ENCODE results near the gene SOX8. TPM values are rescaled to one million over a fixed set of nuclear protein-coding genes. Genes with fewer than 3 reads are reported as not detected.

SOX8 gene
- total RNA-seq, 1 donor from 2014 or later: 0.27 TPM

DNA sequence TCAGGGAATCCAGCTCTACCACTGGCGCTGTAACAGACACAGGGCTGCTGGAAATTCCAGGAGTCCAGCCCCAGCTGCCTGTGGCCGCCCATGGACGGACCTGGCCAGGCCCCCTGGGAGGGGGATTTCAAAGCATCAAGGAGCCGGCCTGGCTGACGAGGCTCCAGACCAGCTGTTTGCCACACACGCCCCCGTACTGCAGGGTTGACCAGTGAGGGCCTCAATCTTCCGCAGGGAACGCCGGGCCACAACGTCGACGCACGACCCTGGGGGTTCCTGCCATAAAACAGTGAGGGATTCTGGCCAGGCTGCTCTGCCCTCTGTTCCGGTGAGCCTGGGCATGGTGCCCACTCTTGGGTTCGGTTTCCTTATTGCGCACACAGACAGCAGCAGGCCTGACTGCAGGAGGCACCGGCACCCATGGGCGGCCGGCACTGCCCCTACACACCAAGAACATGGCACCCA lies 14.5 kb upstream of the SOX8 start:
- no peak for TF ChIP-seq CTCF (IDR thresholded peaks at IDR 0.05)
- H3K4me3 Mint-ChIP-seq (ENCODE audit: unreplicated experiment): no peak overlapping the region
- H3K27me3 Mint-ChIP-seq (ENCODE audit: unreplicated experiment): no peaks in the 10 kb centered on the region
- peaks cover 25% of the 10 kb centered on the region for H3K4me1 Mint-ChIP-seq (ENCODE audit: unreplicated experiment)
- DNase-seq (ENCODE audit: extremely low spot score, unreplicated experiment): no peak
- peaks cover 9% of the 10 kb centered on the region for H3K9me3 Mint-ChIP-seq (ENCODE audit: unreplicated experiment)
- H3K36me3 Mint-ChIP-seq (ENCODE audit: unreplicated experiment): peaks cover 22% of the 10 kb centered on the region
- H3K27ac Mint-ChIP-seq (ENCODE audit: unreplicated experiment): no peak overlapping the region

GRCh38 chr16:967546-968295 lies 13.8 kb upstream of the SOX8 start:
- no peak for DNase-seq (ENCODE audit: extremely low spot score, unreplicated experiment)
- Mint-ChIP-seq H3K27me3 (ENCODE audit: unreplicated experiment) (no peaks in the 10 kb centered on the region), H3K36me3 (ENCODE audit: unreplicated experiment) (peaks cover 22% of the 10 kb centered on the region), H3K4me3 (ENCODE audit: unreplicated experiment) (no peak overlapping the region), H3K27ac (ENCODE audit: unreplicated experiment) (no peak overlapping the region), H3K4me1 (ENCODE audit: unreplicated experiment) (peaks cover 25% of the 10 kb centered on the region), H3K9me3 (ENCODE audit: unreplicated experiment) (peaks cover 9% of the 10 kb centered on the region)
- no peak for TF ChIP-seq CTCF (IDR thresholded peaks at IDR 0.05)

DNA sequence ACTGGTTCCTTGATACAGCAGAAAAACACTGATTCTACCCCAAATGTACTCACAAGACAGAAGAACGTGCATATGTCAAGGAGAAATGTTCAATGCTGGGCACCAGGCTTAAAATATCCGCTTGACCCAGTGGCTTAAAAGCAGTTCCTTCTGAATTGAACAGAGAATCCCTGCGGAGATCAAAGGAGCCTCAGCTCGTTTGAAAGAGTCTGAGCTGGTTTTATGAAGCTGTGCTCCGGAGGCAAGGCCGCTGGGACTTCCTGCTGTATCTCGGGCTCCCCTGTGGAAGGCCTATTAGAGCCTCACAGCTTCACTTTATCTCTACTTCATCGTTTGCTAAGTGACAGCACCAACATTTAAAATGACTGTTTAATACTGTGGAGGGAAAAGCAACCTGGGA lies 12.9 kb upstream of the SOX8 start:
- Mint-ChIP-seq H3K4me1 (ENCODE audit: unreplicated experiment) (peaks cover 23% of the 10 kb centered on the region), H3K36me3 (ENCODE audit: unreplicated experiment) (peaks cover 22% of the 10 kb centered on the region), H3K4me3 (ENCODE audit: unreplicated experiment) (peak overlapping the region; percentile 59), H3K27ac (ENCODE audit: unreplicated experiment) (no peak overlapping the region), H3K9me3 (ENCODE audit: unreplicated experiment) (peaks cover 9% of the 10 kb centered on the region), H3K27me3 (ENCODE audit: unreplicated experiment) (peaks cover 2% of the 10 kb centered on the region)
- TF ChIP-seq CTCF (IDR thresholded peaks at IDR 0.05): no peak
- DNase-seq (ENCODE audit: extremely low spot score, unreplicated experiment): no peak

DNA sequence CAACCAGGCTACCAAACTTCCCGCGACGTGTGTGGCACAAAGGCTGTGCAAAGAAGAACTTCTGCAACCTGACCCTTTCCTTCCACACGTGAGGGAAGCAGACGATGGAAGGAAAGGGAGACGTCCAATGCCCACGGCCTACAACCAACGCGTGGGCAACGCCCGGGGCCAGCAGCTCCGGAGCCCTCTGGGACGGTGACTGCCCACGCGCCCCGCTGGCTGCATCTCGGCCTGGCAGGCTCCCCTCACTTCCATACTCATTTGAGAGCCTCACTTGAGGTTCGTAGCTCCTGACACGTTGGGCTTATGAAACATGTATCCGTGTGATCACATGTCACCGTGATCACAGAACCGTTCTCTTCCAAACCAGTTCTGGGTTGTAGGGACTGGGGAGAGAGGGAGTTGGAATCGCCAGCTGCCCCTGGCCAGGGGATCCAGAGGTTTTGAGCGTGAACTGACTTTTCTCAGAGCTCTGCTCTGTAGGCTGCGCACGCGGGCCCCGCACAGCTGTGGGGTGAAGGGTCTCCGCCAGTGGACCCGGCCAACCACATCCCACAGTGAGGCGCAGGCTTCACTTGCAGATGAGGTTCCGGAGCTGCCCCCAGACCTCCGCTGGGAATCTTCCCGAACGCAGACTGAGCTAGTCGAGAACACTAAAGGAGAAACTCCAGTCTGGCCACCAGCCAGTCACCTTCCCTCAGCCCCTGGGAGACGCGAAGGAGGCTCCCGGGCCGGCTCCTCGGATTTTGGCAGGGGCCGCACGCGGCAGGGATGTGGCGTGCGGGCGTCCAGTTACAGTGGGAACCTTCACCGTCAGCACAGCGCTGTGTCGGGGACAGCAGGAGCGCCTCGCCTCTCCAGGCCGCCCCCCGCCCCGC lies 11.8 kb upstream of the SOX8 start:
- H3K4me3 Mint-ChIP-seq (ENCODE audit: unreplicated experiment): peak overlapping the region; percentile 76
- peaks cover 9% of the 10 kb centered on the region for H3K9me3 Mint-ChIP-seq (ENCODE audit: unreplicated experiment)
- H3K27me3 Mint-ChIP-seq (ENCODE audit: unreplicated experiment): peaks cover 2% of the 10 kb centered on the region
- peaks cover 19% of the 10 kb centered on the region for H3K36me3 Mint-ChIP-seq (ENCODE audit: unreplicated experiment)
- H3K27ac Mint-ChIP-seq (ENCODE audit: unreplicated experiment): peak overlapping the region; percentile 50
- H3K4me1 Mint-ChIP-seq (ENCODE audit: unreplicated experiment): peaks cover 13% of the 10 kb centered on the region
- DNase-seq (ENCODE audit: extremely low spot score, unreplicated experiment): no peak
- TF ChIP-seq CTCF (IDR thresholded peaks at IDR 0.05): no peak

DNA sequence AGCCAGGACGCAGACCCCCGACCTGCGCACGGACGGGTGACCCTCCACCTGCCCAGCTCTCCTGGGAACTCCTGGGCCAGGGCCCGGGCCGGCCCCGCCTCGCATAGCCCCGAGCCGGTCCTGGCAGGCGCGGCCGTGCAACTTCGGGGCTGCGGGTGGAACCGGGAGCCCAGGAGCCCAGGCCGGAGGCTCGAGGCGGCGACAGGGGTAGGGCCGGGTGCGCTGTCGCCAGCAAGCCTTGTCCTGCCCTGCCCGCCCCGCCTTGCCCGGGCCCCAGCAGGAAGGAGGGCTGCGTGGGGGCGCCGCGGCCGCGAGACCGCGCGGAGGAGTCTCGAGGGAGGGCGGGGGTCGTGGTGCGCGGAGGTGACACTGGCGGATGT lies 11.2 kb upstream of the SOX8 start:
- Mint-ChIP-seq H3K36me3 (ENCODE audit: unreplicated experiment) (peaks cover 15% of the 10 kb centered on the region), H3K4me1 (ENCODE audit: unreplicated experiment) (peaks cover 12% of the 10 kb centered on the region), H3K27ac (ENCODE audit: unreplicated experiment) (no peak overlapping the region), H3K4me3 (ENCODE audit: unreplicated experiment) (peak overlapping the region; percentile 76), H3K27me3 (ENCODE audit: unreplicated experiment) (peaks cover 2% of the 10 kb centered on the region), H3K9me3 (ENCODE audit: unreplicated experiment) (peaks cover 5% of the 10 kb centered on the region)
- DNase-seq (ENCODE audit: extremely low spot score, unreplicated experiment): no peak
- no peak for TF ChIP-seq CTCF (IDR thresholded peaks at IDR 0.05)
